Endothelial cell (in vitro differentiated cells): ENCODE measurements around the gene DROSHA. TPM values are rescaled to one million over a fixed set of nuclear protein-coding genes. Genes with fewer than 3 reads are reported as not detected.

Source experiments
- DNase-seq: peaks from one replicate; pipeline ENCODE4 v3.0.0; 2021; ENCODE audit warnings: low spot score
- H3K27ac Mint-ChIP-seq: one replicate; pipeline ENCODE4 v1.8.0; 2021; ENCODE audit warnings: mixed read lengths, inconsistent platforms; ENCODE audit not compliant: unreplicated experiment
- H3K27me3 Mint-ChIP-seq: one replicate; pipeline ENCODE4 v1.8.0; 2021; ENCODE audit warnings: mild to moderate bottlenecking, moderate library complexity, mixed read lengths, inconsistent platforms; ENCODE audit not compliant: unreplicated experiment
- H3K36me3 Mint-ChIP-seq: one replicate; pipeline ENCODE4 v1.8.0; 2021; ENCODE audit warnings: mild to moderate bottlenecking, low read depth, mixed read lengths, inconsistent platforms; ENCODE audit not compliant: unreplicated experiment
- H3K4me1 Mint-ChIP-seq: one replicate; pipeline ENCODE4 v1.8.0; 2021; ENCODE audit warnings: mild to moderate bottlenecking, mixed read lengths, inconsistent platforms; ENCODE audit not compliant: unreplicated experiment
- H3K4me3 Mint-ChIP-seq: one replicate; pipeline ENCODE4 v1.8.0; 2021; ENCODE audit warnings: mild to moderate bottlenecking, mixed read lengths, inconsistent platforms; ENCODE audit not compliant: unreplicated experiment
- H3K9me3 Mint-ChIP-seq: one replicate; pipeline ENCODE4 v1.8.0; 2021; ENCODE audit warnings: mixed read lengths, inconsistent platforms; ENCODE audit not compliant: unreplicated experiment
- CTCF ChIP-seq: fragments of 200-600 bp; sonication (generic); IDR thresholded peaks from one replicate; pipeline ENCODE4 v1.5.0; 2021; ENCODE audit warnings: antibody characterized with exemption; ENCODE audit not compliant: unreplicated experiment
- total RNA-seq: library from RNA; stranded (reverse); fragmentation: NEBNext Ultra II Directional; extraction: Animal tissue kit (Norgen Biotek cat#: 25700); gene quantifications from one replicate; pipeline ENCODE4 v1.2.1, GENCODE V29; 2021; ENCODE audit not compliant: unreplicated experiment

DROSHA gene
- total RNA-seq, 1 donor from 2014 or later = 98.2 TPM

- Mint-ChIP-seq H3K4me3 (no peak overlapping the region), H3K9me3 (no peaks in the 10 kb centered on the region), H3K27ac (no peak overlapping the region), H3K36me3 (no peaks in the 10 kb centered on the region), H3K27me3 (peaks cover 2% of the 10 kb centered on the region), H3K4me1 (peaks cover 25% of the 10 kb centered on the region)
- DNase-seq = no peak
- TF ChIP-seq CTCF = no peak
Measured at GRCh38 chr5:31380049-31380448, 151.8 kb downstream of the DROSHA start.

GRCh38 chr5:31378838-31379237, 153.1 kb downstream of the DROSHA start:
- TF ChIP-seq CTCF = no peak
- Mint-ChIP-seq H3K4me3 (no peak overlapping the region), H3K36me3 (no peaks in the 10 kb centered on the region), H3K27ac (no peak overlapping the region), H3K27me3 (peaks cover 2% of the 10 kb centered on the region), H3K4me1 (peaks cover 20% of the 10 kb centered on the region), H3K9me3 (no peaks in the 10 kb centered on the region)
- DNase-seq = no peak

- Mint-ChIP-seq H3K4me3 (no peak overlapping the region), H3K27ac (no peak overlapping the region), H3K4me1 (peaks cover 20% of the 10 kb centered on the region)
Measured at GRCh38 chr5:31378136-31378535, 153.8 kb downstream of the DROSHA start.

GRCh38 chr5:31377274-31377946, 154.5 kb downstream of the DROSHA start:
- Mint-ChIP-seq H3K4me3 (no peak overlapping the region), H3K36me3 (no peaks in the 10 kb centered on the region), H3K9me3 (no peaks in the 10 kb centered on the region), H3K27me3 (peaks cover 2% of the 10 kb centered on the region), H3K4me1 (peaks cover 14% of the 10 kb centered on the region), H3K27ac (no peak overlapping the region)
- TF ChIP-seq CTCF = no peak
- no peak for DNase-seq

More at GRCh38 chr5:31378136-31378535, 153.8 kb downstream of the DROSHA start:
- Mint-ChIP-seq H3K9me3 (no peaks in the 10 kb centered on the region), H3K36me3 (no peaks in the 10 kb centered on the region), H3K27me3 (peaks cover 2% of the 10 kb centered on the region)
- TF ChIP-seq CTCF = no peak
- DNase-seq = no peak

- Mint-ChIP-seq H3K27ac (no peak overlapping the region), H3K27me3 (no peaks in the 10 kb centered on the region), H3K36me3 (no peaks in the 10 kb centered on the region), H3K4me3 (no peak overlapping the region), H3K9me3 (no peaks in the 10 kb centered on the region), H3K4me1 (peaks cover 6% of the 10 kb centered on the region)
- TF ChIP-seq CTCF = no peak
- DNase-seq = no peak
Measured at GRCh38 chr5:31375999-31376720, 155.7 kb downstream of the DROSHA start.
